ENCODE measurements around the gene KREMEN1.

The KREMEN1 gene

DNA sequence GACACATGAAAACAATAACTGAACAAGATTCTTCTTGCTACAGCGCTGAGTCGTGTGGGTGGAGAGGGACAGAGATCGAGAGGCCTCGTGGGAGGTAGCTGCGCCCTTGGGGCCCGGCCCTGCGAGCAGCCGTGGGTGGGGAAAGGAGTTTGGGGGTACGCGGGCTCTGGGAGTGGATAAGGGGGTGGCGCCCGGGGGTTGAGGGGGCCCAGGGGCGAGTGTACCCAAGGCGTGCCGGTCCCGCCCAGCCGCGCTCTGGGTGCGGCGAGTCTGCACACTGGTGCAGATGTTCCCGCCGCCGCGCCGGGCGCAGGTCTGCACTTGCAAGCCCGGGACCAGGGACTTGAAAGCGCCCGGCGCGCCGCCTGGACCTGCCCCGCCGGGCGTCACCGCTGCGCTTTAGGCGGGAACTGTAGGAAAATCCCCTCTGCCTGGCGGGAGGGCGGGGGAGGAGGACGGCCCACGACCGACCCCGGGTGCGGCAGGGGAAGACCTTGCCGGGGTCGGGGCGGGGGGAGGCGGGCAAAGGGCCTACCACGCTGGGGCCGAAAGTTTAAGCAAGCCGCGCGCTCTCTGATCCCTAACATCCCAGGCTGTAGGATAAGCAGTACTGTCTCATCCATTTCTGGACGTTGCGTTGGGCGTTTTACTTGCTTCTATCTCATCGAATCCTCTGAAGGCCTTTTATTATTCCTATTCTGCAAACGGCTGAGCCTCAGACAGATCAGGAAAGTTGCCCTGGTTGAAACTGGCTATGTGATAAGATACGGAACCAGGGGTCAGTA, 1.4 kb upstream of the KREMEN1 start:
- DNase-seq (ENCODE audit: low read depth in 1 of 2, low spot score in 1 of 2) = peak in 1 of 2 experiments; percentile 31
- TF ChIP-seq GABPA (IDR thresholded peaks at IDR 0.05; ENCODE audit: low read depth) (no peak), SPI1 (IDR thresholded peaks at IDR 0.05; ENCODE audit: borderline replicate concordance, low read depth) (no peak), POLR2AphosphoS5 (IDR thresholded peaks at IDR 0.05; ENCODE audit: low read depth) (no peak)
- TF ChIP-seq, protein P1, sequence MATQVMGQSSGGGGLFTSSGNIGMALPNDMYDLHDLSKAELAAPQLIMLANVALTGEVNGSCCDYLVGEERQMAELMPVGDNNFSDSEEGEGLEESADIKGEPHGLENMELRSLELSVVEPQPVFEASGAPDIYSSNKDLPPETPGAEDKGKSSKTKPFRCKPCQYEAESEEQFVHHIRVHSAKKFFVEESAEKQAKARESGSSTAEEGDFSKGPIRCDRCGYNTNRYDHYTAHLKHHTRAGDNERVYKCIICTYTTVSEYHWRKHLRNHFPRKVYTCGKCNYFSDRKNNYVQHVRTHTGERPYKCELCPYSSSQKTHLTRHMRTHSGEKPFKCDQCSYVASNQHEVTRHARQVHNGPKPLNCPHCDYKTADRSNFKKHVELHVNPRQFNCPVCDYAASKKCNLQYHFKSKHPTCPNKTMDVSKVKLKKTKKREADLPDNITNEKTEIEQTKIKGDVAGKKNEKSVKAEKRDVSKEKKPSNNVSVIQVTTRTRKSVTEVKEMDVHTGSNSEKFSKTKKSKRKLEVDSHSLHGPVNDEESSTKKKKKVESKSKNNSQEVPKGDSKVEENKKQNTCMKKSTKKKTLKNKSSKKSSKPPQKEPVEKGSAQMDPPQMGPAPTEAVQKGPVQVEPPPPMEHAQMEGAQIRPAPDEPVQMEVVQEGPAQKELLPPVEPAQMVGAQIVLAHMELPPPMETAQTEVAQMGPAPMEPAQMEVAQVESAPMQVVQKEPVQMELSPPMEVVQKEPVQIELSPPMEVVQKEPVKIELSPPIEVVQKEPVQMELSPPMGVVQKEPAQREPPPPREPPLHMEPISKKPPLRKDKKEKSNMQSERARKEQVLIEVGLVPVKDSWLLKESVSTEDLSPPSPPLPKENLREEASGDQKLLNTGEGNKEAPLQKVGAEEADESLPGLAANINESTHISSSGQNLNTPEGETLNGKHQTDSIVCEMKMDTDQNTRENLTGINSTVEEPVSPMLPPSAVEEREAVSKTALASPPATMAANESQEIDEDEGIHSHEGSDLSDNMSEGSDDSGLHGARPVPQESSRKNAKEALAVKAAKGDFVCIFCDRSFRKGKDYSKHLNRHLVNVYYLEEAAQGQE (IDR thresholded peaks at IDR 0.05; ENCODE audit: insufficient replicate concordance, low read depth) = no peak
- TF ChIP-seq, protein P2, sequence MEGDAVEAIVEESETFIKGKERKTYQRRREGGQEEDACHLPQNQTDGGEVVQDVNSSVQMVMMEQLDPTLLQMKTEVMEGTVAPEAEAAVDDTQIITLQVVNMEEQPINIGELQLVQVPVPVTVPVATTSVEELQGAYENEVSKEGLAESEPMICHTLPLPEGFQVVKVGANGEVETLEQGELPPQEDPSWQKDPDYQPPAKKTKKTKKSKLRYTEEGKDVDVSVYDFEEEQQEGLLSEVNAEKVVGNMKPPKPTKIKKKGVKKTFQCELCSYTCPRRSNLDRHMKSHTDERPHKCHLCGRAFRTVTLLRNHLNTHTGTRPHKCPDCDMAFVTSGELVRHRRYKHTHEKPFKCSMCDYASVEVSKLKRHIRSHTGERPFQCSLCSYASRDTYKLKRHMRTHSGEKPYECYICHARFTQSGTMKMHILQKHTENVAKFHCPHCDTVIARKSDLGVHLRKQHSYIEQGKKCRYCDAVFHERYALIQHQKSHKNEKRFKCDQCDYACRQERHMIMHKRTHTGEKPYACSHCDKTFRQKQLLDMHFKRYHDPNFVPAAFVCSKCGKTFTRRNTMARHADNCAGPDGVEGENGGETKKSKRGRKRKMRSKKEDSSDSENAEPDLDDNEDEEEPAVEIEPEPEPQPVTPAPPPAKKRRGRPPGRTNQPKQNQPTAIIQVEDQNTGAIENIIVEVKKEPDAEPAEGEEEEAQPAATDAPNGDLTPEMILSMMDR (IDR thresholded peaks at IDR 0.05; ENCODE audit: insufficient read depth, low read length) = no peak
- Histone ChIP-seq H3K27ac (replicated peaks) (no peak overlapping the region), H3K4me3 (replicated peaks; ENCODE audit: insufficient read depth, low read length) (no peak overlapping the region; the same call in 1 of the 2 replicates), H3K27me3 (ENCODE audit: insufficient read depth, poor library complexity, severe bottlenecking) (peaks cover 57% of the 10 kb centered on the region)

DNA sequence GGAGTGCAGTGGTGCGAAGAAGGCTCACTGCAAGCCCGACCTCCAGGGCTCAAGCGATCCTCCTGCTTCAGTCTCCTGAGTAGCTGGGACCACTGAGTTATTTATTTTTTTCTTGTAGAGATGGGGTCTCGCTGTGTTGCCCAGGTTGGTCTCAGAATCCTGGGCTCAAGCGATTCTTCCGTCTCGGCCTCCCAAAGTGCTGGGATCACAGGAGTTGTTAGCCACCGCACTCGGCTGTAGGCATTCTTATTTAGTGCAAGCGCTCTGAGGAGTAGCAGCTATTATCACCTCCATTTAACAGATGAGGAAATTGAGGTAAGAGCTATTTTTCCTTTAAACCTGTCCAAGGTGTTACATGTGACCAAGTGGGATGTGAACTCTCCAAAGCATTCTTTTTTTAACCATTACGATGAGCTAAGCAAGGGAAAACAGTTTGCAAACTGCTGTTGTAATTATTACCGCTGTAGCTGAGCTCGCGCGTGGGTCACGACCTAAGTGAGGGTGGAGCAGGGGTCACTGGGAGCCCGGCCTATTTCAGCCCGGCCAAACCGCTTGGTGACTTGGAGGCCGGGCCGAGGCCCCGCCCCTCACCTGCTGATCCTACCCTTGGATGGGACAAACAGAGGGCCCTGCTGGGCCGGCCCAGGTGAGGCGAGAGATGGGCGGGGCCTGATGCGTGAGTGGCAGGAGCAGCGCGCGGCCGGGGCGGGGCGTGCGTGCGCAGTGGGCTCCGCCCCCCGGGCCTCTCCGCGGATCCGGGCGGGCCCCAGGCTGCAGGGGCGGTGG, 449 bp upstream of the KREMEN1 start:
- Histone ChIP-seq H3K27me3 (ENCODE audit: insufficient read depth, poor library complexity, severe bottlenecking) (peaks cover 57% of the 10 kb centered on the region), H3K27ac (replicated peaks) (no peak overlapping the region), H3K4me3 (replicated peaks; ENCODE audit: insufficient read depth, low read length) (peak overlapping the region; percentile 49)
- peak in 1 of 2 experiments; percentile 54 for DNase-seq (ENCODE audit: low read depth in 1 of 2, low spot score in 1 of 2)
- TF ChIP-seq, protein P2 (IDR thresholded peaks at IDR 0.05; ENCODE audit: insufficient read depth, low read length) = no peak
- TF ChIP-seq, protein P1 (IDR thresholded peaks at IDR 0.05; ENCODE audit: insufficient replicate concordance, low read depth) = no peak
- TF ChIP-seq SPI1 (IDR thresholded peaks at IDR 0.05; ENCODE audit: borderline replicate concordance, low read depth) (no peak), GABPA (IDR thresholded peaks at IDR 0.05; ENCODE audit: low read depth) (no peak), POLR2AphosphoS5 (IDR thresholded peaks at IDR 0.05; ENCODE audit: low read depth) (no peak)

DNA sequence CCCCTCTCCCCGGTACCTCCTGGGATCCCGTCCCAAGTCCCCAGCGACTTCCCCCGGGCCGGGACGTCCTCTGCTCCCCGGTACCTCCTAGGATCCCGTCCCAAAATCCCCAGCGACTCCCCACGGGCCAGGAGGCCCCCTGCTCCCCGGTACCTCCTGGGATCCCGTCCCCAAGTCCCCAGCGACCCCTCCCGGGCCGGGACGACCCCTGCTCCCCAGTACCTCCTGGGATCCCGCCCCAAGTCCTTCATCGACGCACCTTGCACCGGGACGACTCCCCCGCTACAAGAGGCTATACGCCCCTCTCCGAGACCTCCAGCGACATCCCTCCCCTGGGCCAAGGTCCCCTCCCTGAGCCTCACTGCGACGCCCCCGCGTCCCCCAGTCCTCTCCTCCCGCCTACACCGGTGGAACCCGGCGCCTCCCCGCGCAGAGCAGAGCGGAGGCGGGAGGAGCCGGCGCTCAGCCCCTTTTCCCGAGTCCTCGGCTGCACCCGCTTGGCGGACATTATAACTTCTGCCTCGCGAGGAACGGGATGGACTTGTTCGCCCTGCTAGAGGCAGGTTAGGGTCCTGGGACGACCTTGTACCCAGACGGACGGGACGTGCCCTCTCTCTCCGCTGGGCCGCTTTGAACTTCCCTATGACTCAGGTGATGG, 912 bp downstream of the KREMEN1 start:
- DNase-seq (ENCODE audit: low read depth in 1 of 2, low spot score in 1 of 2) = no peak
- peaks cover 57% of the 10 kb centered on the region for H3K27me3 ChIP-seq (ENCODE audit: insufficient read depth, poor library complexity, severe bottlenecking)

More for the DNA sequence above, 912 bp downstream of the KREMEN1 start:
- 0 out of 2 replicates have a peak overlapping the region, but pooled peaks have one; percentile 1 for H3K4me3 ChIP-seq (replicated peaks; ENCODE audit: insufficient read depth, low read length)
- H3K27ac ChIP-seq (replicated peaks) = no peak overlapping the region
- no peak for TF ChIP-seq GABPA (IDR thresholded peaks at IDR 0.05; ENCODE audit: low read depth)
- TF ChIP-seq SPI1 (IDR thresholded peaks at IDR 0.05; ENCODE audit: borderline replicate concordance, low read depth) = no peak

Measured in HL-60 (cell line).